Natural killer cell (primary cell): ENCODE results near the gene SEL1L2. TPM values are rescaled to one million over a fixed set of nuclear protein-coding genes. Genes with fewer than 3 reads are reported as not detected.

Experiments used
- ATAC-seq, 3 donors: fragments of 150-1000 bp in 2 of 3; fragments of 200-7000 bp in 1 of 3; cut with Tn5 transposase; 1 replicate in 1 of 3; 2 replicates in 2 of 3; pipeline ENCODE4 v1.10.0; 2021; ENCODE audit warnings: mild to moderate bottlenecking in 2 of 3, moderate library complexity in 2 of 3
- DNase-seq, 2 donors: peaks; one replicate each; pipeline versions ENCODE4 v3.0.0 to v3.0.0-alpha.2; 2013 to 2021; ENCODE audit warnings: mixed read lengths in 1 of 2
- H3K27ac ChIP-seq: one replicate; pipeline ENCODE4 v1.5.1; 2013; ENCODE audit warnings: mild to moderate bottlenecking, low read length
- H3K27me3 ChIP-seq: one replicate; pipeline ENCODE4 v1.6.1; 2013; ENCODE audit warnings: low read length; ENCODE audit not compliant: control insufficient read depth, insufficient read depth
- H3K36me3 ChIP-seq: one replicate; pipeline ENCODE4 v1.6.1; 2013; ENCODE audit warnings: low read length; ENCODE audit not compliant: control insufficient read depth, insufficient read depth
- H3K4me1 ChIP-seq: one replicate; pipeline ENCODE4 v1.6.1; 2013; ENCODE audit warnings: low read length; ENCODE audit not compliant: control insufficient read depth, insufficient read depth
- H3K4me3 ChIP-seq: one replicate; pipeline ENCODE4 v1.5.1; 2013; ENCODE audit warnings: low read length
- H3K9me3 ChIP-seq: one replicate; pipeline ENCODE4 v1.6.1; 2013; ENCODE audit warnings: low read length; ENCODE audit not compliant: control insufficient read depth, insufficient read depth
- H3K27ac Mint-ChIP-seq, 2 donors: one replicate each; pipeline ENCODE4 v1.8.0; 2022; ENCODE audit warnings: mild to moderate bottlenecking in 2 of 2, mixed read lengths in 2 of 2, moderate library complexity in 1 of 2
- H3K27me3 Mint-ChIP-seq, 2 donors: one replicate each; pipeline ENCODE4 v1.8.0; 2022; ENCODE audit warnings: low read depth in 2 of 2, mixed read lengths in 2 of 2
- H3K36me3 Mint-ChIP-seq: one replicate; pipeline ENCODE4 v1.8.0; 2022; ENCODE audit warnings: mixed read lengths
- H3K4me1 Mint-ChIP-seq, 2 donors: one replicate each; pipeline ENCODE4 v1.8.0; 2022; ENCODE audit warnings: mixed read lengths in 2 of 2
- H3K4me3 Mint-ChIP-seq: one replicate; pipeline ENCODE4 v1.8.0; 2022; ENCODE audit warnings: mild to moderate bottlenecking, moderate library complexity, mixed read lengths
- H3K9me3 Mint-ChIP-seq, 2 donors: one replicate each; pipeline ENCODE4 v1.8.0; 2022; ENCODE audit warnings: mixed read lengths in 2 of 2
- WGBS: methylation state at CpG from one replicate; pipeline ENCODE4 v1.1.7; 2013; ENCODE audit warnings: missing lambda C conversion rate; ENCODE audit not compliant: insufficient coverage; 5-methylcytosine and 5-hydroxymethylcytosine counted together
- intact Hi-C: fragments of 100-400 bp; cut with micrococcal nuclease; formaldehyde crosslinking; loops from one replicate; pipeline ENCODE4 v1.14.2; 2022
- total RNA-seq, 4 donors: library from RNA; stranded (reverse); fragments of 120-200 nt in 1 of 4; gene quantifications; one replicate each; pipeline versions ENCODE4 v1.2.3 to v1.2.4, GENCODE V29; 2013 to 2022
- TF ChIP-seq, protein P1 (sequence below): fragments of 200-600 bp; IDR thresholded peaks from one replicate; pipeline ENCODE4 v1.8.0; 2022; ENCODE audit warnings: antibody characterized with exemption

Gene SEL1L2
- total RNA-seq, 3 donors from 2014 or later (not counting 1 experiment from before 2014, with no cell fraction given), result not detected

DNA sequence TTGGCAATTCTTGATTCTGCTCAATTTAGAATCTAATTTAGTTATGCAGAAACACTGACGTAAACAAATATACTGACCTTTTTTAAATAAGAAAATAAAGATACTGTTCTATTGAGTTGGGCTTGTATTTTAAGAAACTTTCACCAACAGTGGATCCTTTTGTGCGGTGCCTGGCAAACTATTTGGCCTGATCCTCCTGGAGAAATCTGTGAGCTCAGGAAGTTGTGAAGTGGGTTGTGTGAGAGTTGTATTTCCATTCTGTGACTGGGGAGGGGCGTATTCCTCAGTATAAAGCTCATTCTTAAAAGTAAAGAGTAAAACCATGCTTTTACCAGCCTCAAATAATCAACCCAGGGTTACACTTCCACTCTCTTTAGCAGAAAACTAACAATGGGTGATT is 85.6 kb downstream of the SEL1L2 start:
- intact Hi-C loops, result no loop called here
- H3K27me3 ChIP-seq, result no peaks in the 10 kb centered on the region
- no peaks in the 10 kb centered on the region for H3K36me3 Mint-ChIP-seq
- H3K36me3 ChIP-seq, result no peaks in the 10 kb centered on the region
- H3K4me1 Mint-ChIP-seq, result no peaks in the 10 kb centered on the region
- no peak overlapping the region for H3K4me3 Mint-ChIP-seq
- H3K9me3 ChIP-seq, result no peaks in the 10 kb centered on the region
- H3K4me1 ChIP-seq, result no peaks in the 10 kb centered on the region
- ATAC-seq (no peak), DNase-seq (no peak)
- H3K9me3 Mint-ChIP-seq, result peaks cover 0 to 6% of the 10 kb centered on the region in 2 donors
- no peak overlapping the region for H3K4me3 ChIP-seq
- WGBS, result 100% methylated on average over 1 of the region's 3 CpGs
- no peaks in the 10 kb centered on the region for H3K27me3 Mint-ChIP-seq
- no peak overlapping the region for H3K27ac ChIP-seq
- TF ChIP-seq, protein P1, sequence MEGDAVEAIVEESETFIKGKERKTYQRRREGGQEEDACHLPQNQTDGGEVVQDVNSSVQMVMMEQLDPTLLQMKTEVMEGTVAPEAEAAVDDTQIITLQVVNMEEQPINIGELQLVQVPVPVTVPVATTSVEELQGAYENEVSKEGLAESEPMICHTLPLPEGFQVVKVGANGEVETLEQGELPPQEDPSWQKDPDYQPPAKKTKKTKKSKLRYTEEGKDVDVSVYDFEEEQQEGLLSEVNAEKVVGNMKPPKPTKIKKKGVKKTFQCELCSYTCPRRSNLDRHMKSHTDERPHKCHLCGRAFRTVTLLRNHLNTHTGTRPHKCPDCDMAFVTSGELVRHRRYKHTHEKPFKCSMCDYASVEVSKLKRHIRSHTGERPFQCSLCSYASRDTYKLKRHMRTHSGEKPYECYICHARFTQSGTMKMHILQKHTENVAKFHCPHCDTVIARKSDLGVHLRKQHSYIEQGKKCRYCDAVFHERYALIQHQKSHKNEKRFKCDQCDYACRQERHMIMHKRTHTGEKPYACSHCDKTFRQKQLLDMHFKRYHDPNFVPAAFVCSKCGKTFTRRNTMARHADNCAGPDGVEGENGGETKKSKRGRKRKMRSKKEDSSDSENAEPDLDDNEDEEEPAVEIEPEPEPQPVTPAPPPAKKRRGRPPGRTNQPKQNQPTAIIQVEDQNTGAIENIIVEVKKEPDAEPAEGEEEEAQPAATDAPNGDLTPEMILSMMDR, result no peak
- no peak overlapping the region for H3K27ac Mint-ChIP-seq

DNA sequence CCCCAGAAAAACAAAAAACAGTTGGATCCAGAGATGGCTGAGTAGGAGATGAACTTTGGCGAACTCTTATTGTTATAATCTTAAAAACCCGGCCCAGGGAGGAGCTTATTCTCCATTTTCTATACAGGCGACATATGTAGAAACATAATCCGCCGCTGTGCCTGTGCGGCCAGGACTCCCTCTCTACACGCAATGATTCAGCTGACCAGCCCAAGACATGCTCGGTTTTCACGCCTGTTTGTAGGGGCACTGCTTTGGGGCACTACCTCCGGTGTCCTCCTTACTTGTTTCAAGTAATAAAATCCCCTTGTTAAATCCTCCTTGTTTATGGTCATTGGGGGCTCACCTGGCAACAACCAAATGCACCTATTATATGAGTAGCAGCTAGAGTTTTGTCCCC is 89.9 kb downstream of the SEL1L2 start:
- ATAC-seq, result no peak
- intact Hi-C loops, result no loop called here
- TF ChIP-seq, protein P1, result no peak

DNA sequence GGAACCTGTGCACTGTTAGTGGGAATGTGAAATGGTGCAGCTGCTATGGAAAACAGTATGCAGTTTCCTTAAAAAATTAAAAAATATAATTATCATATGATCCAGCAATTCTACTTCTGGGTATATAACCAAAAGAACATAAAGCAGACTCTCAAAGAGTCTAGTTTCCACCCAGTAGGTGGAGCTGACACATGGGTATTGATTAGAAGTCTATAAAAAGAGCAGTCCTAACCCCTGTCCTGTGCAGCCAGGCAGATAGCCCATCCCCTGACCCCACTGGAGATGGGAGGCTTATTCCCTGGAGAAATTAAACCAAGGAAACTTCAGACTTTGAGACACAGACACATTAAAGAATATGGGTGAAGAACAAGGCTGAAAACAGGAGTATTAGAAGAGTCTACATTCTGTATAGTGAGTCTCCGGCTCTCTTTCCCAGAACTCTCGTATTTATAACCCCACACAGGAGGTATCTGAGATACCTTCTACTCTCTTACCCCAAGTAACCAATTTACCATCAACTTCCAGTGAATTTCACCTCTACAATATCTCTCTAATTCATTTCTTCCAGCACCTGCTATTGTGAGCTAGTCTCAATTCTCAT is 92.3 kb downstream of the SEL1L2 start:
- WGBS, result 89% methylated on average over 2 of the region's 2 CpGs
- Mint-ChIP-seq H3K27me3 (no peaks in the 10 kb centered on the region), H3K4me3 (no peak overlapping the region)

More for the DNA sequence above, 89.9 kb downstream of the SEL1L2 start:
- Histone ChIP-seq H3K4me3 (no peak overlapping the region), H3K27ac (no peak overlapping the region), H3K9me3 (no peaks in the 10 kb centered on the region), H3K36me3 (no peaks in the 10 kb centered on the region), H3K27me3 (no peaks in the 10 kb centered on the region), H3K4me1 (no peaks in the 10 kb centered on the region)
- Mint-ChIP-seq H3K9me3 (peaks cover 0 to 3% of the 10 kb centered on the region in 2 donors), H3K36me3 (no peaks in the 10 kb centered on the region), H3K4me1 (no peaks in the 10 kb centered on the region), H3K4me3 (no peak overlapping the region), H3K27ac (no peak overlapping the region), H3K27me3 (no peaks in the 10 kb centered on the region)
- DNase-seq, result no peak
- WGBS, result 94% methylated on average over 10 of the region's 10 CpGs

More for the DNA sequence above, 92.3 kb downstream of the SEL1L2 start:
- no peak for ATAC-seq
- Histone ChIP-seq H3K27me3 (no peaks in the 10 kb centered on the region), H3K4me1 (no peaks in the 10 kb centered on the region), H3K9me3 (no peaks in the 10 kb centered on the region), H3K4me3 (no peak overlapping the region), H3K27ac (no peak overlapping the region), H3K36me3 (no peaks in the 10 kb centered on the region)
- no peak for DNase-seq
- peaks cover 2 to 7% of the 10 kb centered on the region in 2 donors for H3K9me3 Mint-ChIP-seq
- TF ChIP-seq, protein P1, result no peak
- H3K36me3 Mint-ChIP-seq, result no peaks in the 10 kb centered on the region
- intact Hi-C loops, result no loop called here
- H3K27ac Mint-ChIP-seq, result no peak overlapping the region
- no peaks in the 10 kb centered on the region for H3K4me1 Mint-ChIP-seq
